Fibroblast of skin of back (primary cell): ENCODE measurements around the gene KRT38.
"Not testable (repeated sequence)": the region's sequence is repeated elsewhere in the genome, so short reads cannot be mapped to it uniquely, and the experiment has no call there.

ENCODE experiments used
- DNase-seq: peaks from one replicate; pipeline ENCODE4 v3.0.0-alpha.2; 2013

The KRT38 gene

GRCh38 chr17:41421116-41421515, 19.7 kb downstream of the KRT38 start:
- peak; percentile 16 for DNase-seq

- peak; percentile 34 for DNase-seq
These were observed 20.6 kb downstream of the KRT38 start for GRCh38 chr17:41420134-41420533.

GRCh38 chr17:41419716-41420115, 21.1 kb downstream of the KRT38 start:
- no peak for DNase-seq

- no peak for DNase-seq
These were observed 22.5 kb downstream of the KRT38 start for GRCh38 chr17:41418116-41418860.

- DNase-seq = peak; percentile 51
These were observed 23.2 kb downstream of the KRT38 start for GRCh38 chr17:41417576-41418015.

- DNase-seq = no peak
These were observed 23.7 kb downstream of the KRT38 start for GRCh38 chr17:41417127-41417526.

DNA sequence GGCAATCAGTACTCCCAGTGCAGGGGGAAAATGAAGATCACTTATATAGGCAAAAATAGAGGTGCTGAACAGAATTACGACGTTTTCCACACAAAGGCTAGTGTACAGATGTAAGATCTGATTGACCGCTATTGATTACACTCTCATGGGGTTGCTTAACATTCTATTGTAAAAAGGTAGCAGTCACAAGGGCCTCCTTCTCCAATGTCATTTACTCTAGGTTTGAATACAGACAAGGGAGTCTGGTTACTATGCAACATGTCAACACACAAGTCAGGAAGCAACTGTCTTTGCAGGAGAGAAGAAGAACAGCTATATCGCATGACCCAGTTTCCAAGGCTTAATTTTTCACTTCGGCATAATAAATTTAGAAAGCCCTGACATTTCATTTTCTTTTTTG, 24.3 kb downstream of the KRT38 start:
- peak; percentile 13 for DNase-seq

GRCh38 chr17:41415833-41416335, 24.9 kb downstream of the KRT38 start:
- peak; percentile 72 for DNase-seq

DNA sequence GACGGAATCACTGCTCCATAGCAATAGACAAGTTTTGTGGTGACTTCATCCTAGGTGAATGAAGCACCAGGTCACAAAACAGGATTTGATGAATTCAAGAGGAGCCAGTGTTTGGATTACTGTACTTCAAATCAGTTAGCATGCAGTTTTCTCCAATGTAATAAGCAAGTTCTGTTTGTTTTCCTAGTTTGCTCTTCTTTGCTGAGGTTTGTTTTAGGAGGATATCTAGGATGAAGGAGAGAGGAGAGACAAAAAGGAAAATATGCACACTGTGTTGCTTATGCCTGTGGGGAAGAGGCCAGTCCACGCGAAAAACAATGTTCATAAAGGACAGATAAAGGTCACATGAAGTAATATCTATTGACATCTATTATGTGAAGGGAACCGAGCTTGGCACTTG, 25.4 kb downstream of the KRT38 start:
- no peak for DNase-seq

- DNase-seq = no peak
These were observed 26.8 kb downstream of the KRT38 start for GRCh38 chr17:41413982-41414381.

DNA sequence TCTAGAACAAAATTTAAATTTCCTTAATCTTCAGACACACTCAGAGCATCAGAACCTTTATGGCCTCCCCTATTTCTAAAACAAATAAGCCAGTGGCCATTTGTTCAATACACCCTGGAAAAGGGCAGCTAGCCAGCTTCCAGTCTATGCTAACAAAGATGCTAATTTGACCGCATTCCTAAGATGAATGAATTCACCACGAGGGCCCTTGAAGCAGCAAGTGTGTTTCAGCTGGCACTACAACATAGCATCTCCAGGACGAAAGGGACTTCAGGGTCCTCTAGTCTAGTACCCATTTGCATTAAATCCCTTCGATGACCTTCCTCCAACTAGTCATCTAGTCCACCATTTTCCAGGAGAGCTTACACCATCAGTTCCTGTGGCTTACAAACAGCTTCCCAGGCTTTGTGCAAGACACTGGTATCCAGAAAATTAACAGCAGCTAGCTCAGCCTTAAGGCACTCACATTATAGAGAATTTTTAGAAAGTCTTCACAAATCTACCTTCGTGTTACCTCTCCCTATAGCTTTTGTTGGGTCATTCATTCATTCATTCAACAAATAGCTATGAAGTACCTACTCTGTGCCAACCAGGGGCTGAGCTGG, 27.3 kb downstream of the KRT38 start:
- DNase-seq = peak; percentile 40

GRCh38 chr17:41411072-41411840, 29.5 kb downstream of the KRT38 start:
- no peak for DNase-seq

DNA sequence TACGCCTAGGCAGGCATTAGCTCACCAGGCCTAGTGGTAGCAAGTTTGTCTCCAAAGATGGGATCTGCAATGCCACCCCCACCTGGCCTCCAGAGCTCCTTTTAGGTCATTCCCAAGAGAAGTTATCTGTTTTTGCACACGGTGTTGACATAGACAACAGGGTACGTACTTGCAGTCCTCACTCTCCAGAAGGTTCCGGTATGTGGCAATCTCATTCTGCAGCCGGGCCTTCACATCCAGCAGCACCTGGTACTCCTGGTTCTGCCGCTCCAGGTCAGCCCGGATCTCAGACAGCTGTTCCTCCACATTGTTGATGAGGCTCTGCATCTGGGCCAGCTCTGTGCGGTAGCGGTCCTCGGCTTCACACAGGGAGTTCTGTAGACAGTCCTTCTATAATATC, 33.6 kb downstream of the KRT38 start:
- no peak for DNase-seq

DNA sequence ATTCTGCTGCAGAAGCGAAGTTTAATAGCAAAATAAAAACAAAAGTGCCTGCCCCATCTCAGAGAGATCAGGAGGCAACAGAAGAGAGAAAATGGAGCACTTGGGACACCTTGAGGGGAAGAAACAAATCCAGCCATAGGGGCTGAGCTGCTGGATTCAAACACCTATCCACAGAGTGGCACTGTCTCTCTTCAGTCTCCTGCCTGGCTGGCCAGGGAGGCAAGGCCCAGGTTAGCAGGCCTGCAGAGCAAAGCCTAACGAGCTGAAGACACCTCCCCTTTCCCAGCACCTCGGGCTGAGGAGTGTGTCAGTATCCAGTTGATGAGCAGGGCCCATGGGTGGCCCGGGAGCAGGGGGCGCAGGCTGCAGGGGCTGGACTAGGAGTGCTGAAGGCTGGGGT, 34.6 kb downstream of the KRT38 start:
- peak; percentile 18 for DNase-seq

DNA sequence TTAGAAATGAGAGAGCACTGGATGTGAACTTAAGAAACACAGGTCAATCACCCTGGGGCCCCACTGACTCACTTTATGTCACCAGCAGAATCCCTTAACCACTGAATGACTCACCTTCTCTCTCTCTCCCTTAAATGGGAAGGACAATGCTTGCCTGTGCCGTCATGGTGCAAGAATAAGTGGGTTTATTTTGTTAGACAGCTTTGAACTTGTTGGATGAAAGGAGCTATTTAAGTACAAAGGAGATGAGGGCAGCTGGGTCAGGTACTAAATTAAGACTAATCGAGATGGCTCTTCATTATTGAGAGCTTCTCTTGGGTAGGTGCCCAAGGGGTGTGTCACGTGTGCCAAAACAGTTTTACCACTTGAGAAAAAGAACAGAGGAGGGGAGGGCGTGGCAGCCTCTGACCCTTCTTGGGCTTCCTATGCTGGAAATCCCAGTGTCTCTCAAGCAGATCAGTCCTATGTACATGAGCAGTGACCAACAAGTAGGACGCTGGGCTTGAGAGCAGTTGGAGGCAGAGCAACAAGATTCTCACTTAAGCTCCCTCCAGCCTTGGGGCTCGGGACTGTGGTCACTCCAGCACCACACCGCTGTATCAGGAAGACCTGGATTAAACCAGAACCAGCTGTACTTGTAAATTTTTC, 36.6 kb downstream of the KRT38 start:
- peak; percentile 98 for DNase-seq

- peak; percentile 76 for DNase-seq
These were observed 37.3 kb downstream of the KRT38 start for GRCh38 chr17:41403404-41404023.

DNA sequence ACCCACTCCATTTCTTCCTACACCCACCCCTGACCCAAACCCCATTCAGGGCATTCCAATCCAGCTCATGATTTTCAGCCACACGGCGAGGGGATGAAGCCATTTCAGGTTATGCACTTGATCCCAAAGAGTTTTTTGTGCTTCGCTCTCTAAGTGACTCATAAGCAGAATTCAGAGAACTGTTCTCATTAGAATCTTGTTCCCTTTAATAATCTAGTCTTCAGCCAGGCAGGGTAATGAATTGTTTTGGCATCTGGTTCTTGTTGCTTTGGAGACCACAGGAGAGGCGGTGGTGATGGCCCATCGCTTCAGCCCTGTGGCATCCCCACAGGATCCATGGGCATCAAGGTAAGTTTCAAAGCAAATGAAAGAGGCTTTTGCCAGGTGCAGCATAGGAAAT, 38.6 kb downstream of the KRT38 start:
- DNase-seq = peak; percentile 52

GRCh38 chr17:41396996-41397660, 43.7 kb downstream of the KRT38 start, which contains the start of gene KRT31:
Gene KRT31 (minus strand): TSS chr17:41397608. CDS start chr17:41397539, 69 bp downstream.
- no peak for DNase-seq

- no peak for DNase-seq
These were observed 44.4 kb downstream of the KRT38 start for GRCh38 chr17:41396340-41396739.

DNA sequence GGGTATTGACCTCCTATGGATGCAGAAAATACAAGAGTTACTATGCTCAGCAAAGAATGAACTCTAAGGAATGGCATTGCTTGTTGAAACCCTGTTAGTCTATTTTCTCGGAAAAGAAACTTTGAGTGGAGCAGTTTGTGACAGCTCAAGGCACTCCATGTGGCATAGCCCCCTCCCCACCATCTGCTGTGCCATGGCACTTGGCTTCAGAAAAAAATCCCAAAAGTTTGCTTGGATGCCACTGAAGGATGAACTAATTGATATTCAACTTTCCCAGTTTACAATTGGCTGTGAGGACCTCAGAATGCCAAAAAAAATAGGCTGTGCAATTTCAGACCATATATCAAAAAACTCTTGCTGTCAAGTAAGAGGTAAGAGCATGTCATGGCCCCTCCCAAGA, 45.2 kb downstream of the KRT38 start:
- no peak for DNase-seq

GRCh38 chr17:41395044-41395443, 45.7 kb downstream of the KRT38 start:
- not testable (repeated sequence) for DNase-seq
